HepG2 (cell line): Measurements from ENCODE around the gene TAGAP.

Experiments
- ASH2L ChIP-seq: fragments of 300-600, 200-600 bp; sonication (generic); IDR thresholded peaks from 2 replicates; pipeline ENCODE4 v1.7.0; 2017; ENCODE audit warnings: low read depth, mild to moderate bottlenecking, moderate library complexity, mixed read lengths, low read length; ENCODE audit not compliant: insufficient read length
- EZH2 ChIP-seq: conservative IDR thresholded peaks from 2 replicates; pipeline ENCODE4 v1.6.1; 2012; ENCODE audit warnings: mild to moderate bottlenecking, low read depth, low read length, moderate library complexity
- FOXA3 ChIP-seq: IDR thresholded peaks from 2 replicates; pipeline ENCODE4 v1.6.1; 2016; ENCODE audit warnings: missing genetic modification reagents, missing compliant biosample characterization
- FOXJ3 ChIP-seq: sonication (generic); formaldehyde crosslinking; IDR thresholded peaks from 2 replicates; pipeline ENCODE4 v1.4.0; 2020; ENCODE audit warnings: missing genetic modification reagents, mild to moderate bottlenecking, borderline replicate concordance
- FOXK2 ChIP-seq: fragments of 450-650 bp; IDR thresholded peaks from 2 replicates; pipeline ENCODE4 v1.6.1; 2016
- MAFG ChIP-seq: sonication (generic); formaldehyde crosslinking; IDR thresholded peaks from 2 replicates; pipeline ENCODE4 v1.5.1; 2020; ENCODE audit warnings: mild to moderate bottlenecking, missing genetic modification reagents
- MBD4 ChIP-seq: IDR thresholded peaks from 2 replicates; pipeline ENCODE4 v1.6.1; 2012; ENCODE audit warnings: low read length, inconsistent platforms, borderline replicate concordance
- POLR2A ChIP-seq, 2 experiments: IDR thresholded peaks; 2 replicates each; pipeline ENCODE4 v1.6.1; 2011; ENCODE audit warnings: low read depth in 2 of 2, low read length in 2 of 2, mild to moderate bottlenecking in 1 of 2, moderate library complexity in 1 of 2; ENCODE audit not compliant: insufficient read depth in 1 of 2
- TBP ChIP-seq: sonication (generic); formaldehyde crosslinking; IDR thresholded peaks from 2 replicates; pipeline ENCODE4 v1.5.0; 2020; ENCODE audit warnings: missing genetic modification reagents
- ZC3H4 ChIP-seq: sonication (generic); formaldehyde crosslinking; IDR thresholded peaks from 2 replicates; pipeline ENCODE4 v1.4.0; 2020; ENCODE audit warnings: missing genetic modification reagents, borderline replicate concordance
- ZNF296 ChIP-seq: sonication (generic); formaldehyde crosslinking; conservative IDR thresholded peaks from 2 replicates; pipeline ENCODE4 v1.5.0; 2020; ENCODE audit warnings: mild to moderate bottlenecking, missing genetic modification reagents
- TF ChIP-seq, protein P1 (sequence below): sonication (generic); formaldehyde crosslinking; IDR thresholded peaks from 2 replicates; pipeline ENCODE4 v1.5.0; 2020; ENCODE audit warnings: mild to moderate bottlenecking, missing genetic modification reagents, moderate library complexity

GRCh38 chr6:159033160-159034049 lies 11.4 kb downstream of the TAGAP start:
- no peak for TF ChIP-seq ASH2L
- TF ChIP-seq, protein P1, sequence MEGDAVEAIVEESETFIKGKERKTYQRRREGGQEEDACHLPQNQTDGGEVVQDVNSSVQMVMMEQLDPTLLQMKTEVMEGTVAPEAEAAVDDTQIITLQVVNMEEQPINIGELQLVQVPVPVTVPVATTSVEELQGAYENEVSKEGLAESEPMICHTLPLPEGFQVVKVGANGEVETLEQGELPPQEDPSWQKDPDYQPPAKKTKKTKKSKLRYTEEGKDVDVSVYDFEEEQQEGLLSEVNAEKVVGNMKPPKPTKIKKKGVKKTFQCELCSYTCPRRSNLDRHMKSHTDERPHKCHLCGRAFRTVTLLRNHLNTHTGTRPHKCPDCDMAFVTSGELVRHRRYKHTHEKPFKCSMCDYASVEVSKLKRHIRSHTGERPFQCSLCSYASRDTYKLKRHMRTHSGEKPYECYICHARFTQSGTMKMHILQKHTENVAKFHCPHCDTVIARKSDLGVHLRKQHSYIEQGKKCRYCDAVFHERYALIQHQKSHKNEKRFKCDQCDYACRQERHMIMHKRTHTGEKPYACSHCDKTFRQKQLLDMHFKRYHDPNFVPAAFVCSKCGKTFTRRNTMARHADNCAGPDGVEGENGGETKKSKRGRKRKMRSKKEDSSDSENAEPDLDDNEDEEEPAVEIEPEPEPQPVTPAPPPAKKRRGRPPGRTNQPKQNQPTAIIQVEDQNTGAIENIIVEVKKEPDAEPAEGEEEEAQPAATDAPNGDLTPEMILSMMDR, result no peak
- no peak for TF ChIP-seq TBP (CRISPR knock-in tag)
- no peak for TF ChIP-seq FOXK2
- no peak for TF ChIP-seq FOXJ3
- TF ChIP-seq EZH2, result no peak
- TF ChIP-seq FOXA3, result no peak
- no peak for TF ChIP-seq MBD4
- TF ChIP-seq ZC3H4, result no peak
- TF ChIP-seq MAFG (CRISPR knock-in tag), result no peak
- no peak for TF ChIP-seq POLR2A (IDR thresholded peaks at IDR 0.05; ENCODE audit: insufficient read depth in 1 of 2, low read depth in 2 of 2, low read length in 2 of 2)
- no peak for TF ChIP-seq ZNF296 (CRISPR knock-in tag)
